OCI-LY7 (cell line): ENCODE measurements around the gene KRTAP12-2.

Experiments used
- EZH2phosphoT487 ChIP-seq: fragments of 200-600 bp; sonication (generic); IDR thresholded peaks from 2 replicates; pipeline ENCODE4 v1.6.1; 2018; ENCODE audit warnings: low read depth, borderline replicate concordance, mild to moderate bottlenecking, mixed run types, antibody characterized with exemption, low read length, moderate library complexity, mixed read lengths
- TF ChIP-seq, protein P1 (sequence below): fragments of 200-600 bp; sonication (generic); conservative IDR thresholded peaks from 2 replicates; pipeline ENCODE4 v1.5.1; 2014; ENCODE audit warnings: mild to moderate bottlenecking, antibody characterized with exemption, low read length, moderate library complexity, mixed read lengths

DNA sequence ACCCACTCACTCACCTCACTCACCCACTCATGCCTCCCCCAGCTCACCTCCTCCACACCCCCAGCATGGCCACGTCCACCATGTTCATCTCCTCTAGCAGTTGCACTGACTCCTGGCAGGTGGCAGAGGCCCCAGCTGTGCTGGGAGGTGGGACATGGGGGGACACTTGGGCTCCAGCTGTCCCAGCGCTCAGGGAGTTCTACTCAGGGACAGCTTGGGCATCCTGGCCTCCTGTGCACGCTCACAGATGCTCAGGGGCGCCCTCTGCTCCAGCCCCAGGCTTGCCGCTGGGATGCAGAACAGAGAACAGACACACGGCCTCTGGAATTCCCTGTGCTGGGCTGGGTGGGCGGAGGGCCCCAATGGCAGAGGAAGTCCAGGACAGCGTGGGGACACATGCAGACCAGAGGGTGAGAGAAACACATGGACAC lies 49.6 kb downstream of the KRTAP12-2 start:
- TF ChIP-seq, protein P1, sequence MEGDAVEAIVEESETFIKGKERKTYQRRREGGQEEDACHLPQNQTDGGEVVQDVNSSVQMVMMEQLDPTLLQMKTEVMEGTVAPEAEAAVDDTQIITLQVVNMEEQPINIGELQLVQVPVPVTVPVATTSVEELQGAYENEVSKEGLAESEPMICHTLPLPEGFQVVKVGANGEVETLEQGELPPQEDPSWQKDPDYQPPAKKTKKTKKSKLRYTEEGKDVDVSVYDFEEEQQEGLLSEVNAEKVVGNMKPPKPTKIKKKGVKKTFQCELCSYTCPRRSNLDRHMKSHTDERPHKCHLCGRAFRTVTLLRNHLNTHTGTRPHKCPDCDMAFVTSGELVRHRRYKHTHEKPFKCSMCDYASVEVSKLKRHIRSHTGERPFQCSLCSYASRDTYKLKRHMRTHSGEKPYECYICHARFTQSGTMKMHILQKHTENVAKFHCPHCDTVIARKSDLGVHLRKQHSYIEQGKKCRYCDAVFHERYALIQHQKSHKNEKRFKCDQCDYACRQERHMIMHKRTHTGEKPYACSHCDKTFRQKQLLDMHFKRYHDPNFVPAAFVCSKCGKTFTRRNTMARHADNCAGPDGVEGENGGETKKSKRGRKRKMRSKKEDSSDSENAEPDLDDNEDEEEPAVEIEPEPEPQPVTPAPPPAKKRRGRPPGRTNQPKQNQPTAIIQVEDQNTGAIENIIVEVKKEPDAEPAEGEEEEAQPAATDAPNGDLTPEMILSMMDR: no peak
- TF ChIP-seq EZH2phosphoT487: no peak
